HG03354 (cell line): Measurements from ENCODE around the gene NCF2.
A peak's percentile ranks its signal among the peaks of the same experiment; 100 is the strongest.
"Not testable (repeated sequence)": the region's sequence is repeated elsewhere in the genome, so short reads cannot be mapped to it uniquely, and the experiment has no call there.

Source experiments
- ATAC-seq: cut with Tn5 transposase; IDR thresholded peaks from one replicate; pipeline ENCODE4 v1.9.1; 2021; ENCODE audit warnings: mild to moderate bottlenecking; ENCODE audit not compliant: unreplicated experiment, poor library complexity, severe bottlenecking

The NCF2 gene

GRCh38 chr1:183612975-183613374 is 22.7 kb upstream of the NCF2 start:
- not testable (repeated sequence) for ATAC-seq

- no peak for ATAC-seq
Measured at GRCh38 chr1:183612407-183612806, 22.1 kb upstream of the NCF2 start.

GRCh38 chr1:183611021-183611420 is 20.8 kb upstream of the NCF2 start:
- no peak for ATAC-seq

- no peak for ATAC-seq
Measured at GRCh38 chr1:183609759-183610452, 19.6 kb upstream of the NCF2 start.

DNA sequence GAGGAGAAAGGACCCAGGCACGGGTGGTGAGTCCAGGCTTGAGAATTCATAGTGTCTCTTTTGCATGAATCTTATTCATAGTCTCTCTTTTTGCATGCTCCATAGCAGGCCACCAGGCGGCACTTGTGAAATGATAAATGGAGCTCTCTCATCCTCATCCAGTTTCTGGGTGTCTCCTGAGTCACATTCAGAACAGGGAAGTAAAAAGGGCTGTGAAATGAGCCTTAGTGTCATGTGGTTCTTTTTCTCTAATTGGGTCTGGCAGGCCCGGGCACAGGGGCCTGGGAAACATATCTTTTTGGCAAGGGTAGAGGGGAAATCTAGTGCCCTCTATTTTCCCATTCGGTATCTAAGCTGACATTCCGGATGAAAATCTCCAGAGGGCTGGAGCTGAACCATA is 19.1 kb upstream of the NCF2 start:
- ATAC-seq, result peak; percentile 49

- peak; percentile 63 for ATAC-seq
Measured at GRCh38 chr1:183607322-183607980, 17.2 kb upstream of the NCF2 start.

- no peak for ATAC-seq
Measured at GRCh38 chr1:183605904-183606303, 15.6 kb upstream of the NCF2 start.

DNA sequence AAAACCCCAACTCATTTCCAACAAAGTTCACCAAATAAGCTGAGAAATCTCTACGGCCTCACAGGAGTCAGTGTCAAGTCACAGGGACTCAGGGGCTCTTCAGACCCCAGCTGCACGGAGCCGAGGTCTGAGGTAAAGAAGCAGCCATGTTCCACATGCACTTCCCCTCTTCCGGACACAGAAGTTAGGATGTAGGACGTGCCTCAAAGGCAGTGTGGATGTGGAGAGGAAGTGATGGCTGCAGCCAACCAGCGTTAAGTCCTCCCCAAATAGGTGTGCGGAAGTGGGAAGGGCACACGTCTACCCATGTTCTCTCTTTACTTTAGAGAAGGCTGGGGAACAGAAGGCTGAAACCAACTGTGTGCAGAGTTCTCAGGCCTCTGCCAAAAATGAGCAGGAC is 14.6 kb upstream of the NCF2 start:
- no peak for ATAC-seq

DNA sequence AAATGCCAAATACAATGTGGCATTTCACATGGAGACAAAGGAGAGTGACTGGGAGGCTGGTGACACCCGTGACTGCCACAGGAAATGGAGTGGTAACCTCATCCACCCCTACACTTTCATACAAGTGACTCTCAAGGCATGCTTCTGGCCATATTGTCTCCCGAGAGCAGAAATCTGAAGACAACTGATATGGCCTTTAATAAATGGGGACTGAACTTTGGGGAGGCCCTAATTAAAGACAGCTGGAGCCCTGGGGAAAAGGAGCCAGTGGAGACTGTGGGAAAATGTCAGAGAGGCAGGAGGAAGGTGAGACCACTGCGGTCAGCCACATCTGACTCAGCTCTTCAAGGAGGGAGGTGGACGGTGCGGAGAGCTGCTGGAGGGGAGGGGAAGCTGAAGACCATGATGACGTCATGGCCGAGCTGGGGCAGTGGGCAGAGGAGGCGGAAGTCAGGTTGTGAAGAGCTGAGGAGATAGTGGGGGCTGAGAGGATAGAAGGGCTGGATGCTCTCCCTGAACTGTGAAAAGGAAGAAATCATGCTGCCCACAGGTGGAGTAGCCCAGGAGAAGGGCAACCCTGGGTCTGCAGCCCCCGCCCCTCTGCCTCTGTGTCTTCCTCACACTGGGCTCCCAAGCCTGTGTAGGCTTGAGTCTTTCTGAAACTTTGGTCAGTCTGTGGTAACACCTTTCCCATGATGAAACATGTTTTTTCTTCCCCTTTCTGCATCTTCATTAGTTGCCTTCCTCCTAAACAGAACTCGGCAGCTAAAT is 14.0 kb upstream of the NCF2 start:
- no peak for ATAC-seq

- no peak for ATAC-seq
Measured at GRCh38 chr1:183602510-183602909, 12.3 kb upstream of the NCF2 start.

- ATAC-seq, result no peak
Measured at GRCh38 chr1:183600634-183601033, 10.4 kb upstream of the NCF2 start.

GRCh38 chr1:183600136-183600535 is 9.9 kb upstream of the NCF2 start:
- ATAC-seq, result no peak

GRCh38 chr1:183598386-183598785 is 8.1 kb upstream of the NCF2 start:
- ATAC-seq, result peak; percentile 75

DNA sequence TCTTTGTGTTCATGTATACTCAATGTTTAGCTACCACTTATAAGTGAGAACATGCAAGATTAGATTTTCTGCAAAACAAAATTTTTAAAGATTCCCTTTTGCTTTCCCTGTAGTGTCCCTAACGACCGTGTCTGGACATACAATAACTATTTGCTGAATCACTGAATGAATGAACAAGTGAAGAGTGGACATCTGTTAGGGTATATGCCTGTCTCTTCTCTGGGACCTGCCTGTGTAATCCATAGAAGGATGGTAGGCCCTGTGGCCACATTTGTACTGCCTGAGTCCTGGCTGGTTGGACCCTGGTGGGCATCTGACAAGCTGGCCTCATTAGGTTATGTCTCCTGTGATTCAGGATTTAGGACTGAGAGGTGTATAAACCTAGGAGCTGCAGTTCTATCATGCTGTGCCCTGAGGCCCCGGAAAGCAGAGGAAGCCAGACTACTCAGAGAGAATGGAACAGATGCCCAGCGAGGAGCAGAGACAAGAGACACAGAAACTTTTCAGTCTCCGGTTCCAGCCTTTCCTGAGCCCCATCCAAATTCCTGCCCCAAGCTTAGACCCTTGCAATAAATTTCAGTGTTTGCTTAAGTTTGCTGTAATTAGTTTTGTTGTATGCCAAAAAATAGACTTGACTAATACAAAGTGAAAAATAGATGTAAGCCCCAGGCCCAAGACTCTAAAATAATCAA is 7.5 kb upstream of the NCF2 start:
- no peak for ATAC-seq

GRCh38 chr1:183596500-183596899 is 6.2 kb upstream of the NCF2 start:
- ATAC-seq, result no peak

DNA sequence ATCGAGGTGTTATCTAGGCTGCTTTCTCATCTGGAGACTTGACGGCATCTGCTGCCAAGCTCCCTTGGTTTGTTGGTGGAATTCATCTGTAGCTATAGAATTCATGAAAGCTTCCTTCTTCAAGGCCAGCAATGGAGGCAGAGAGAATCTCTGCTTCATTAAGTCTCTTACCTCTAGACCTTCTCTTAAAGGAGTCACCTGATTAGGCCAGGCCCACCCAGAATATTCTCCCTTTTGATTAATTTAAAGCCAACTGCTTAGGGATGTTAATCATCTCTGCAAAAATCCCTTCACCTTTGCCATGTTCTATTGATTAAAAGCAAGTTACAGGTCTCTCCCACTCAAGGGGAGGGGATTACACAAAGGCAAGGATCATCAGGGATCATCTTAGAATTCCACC is 5.3 kb upstream of the NCF2 start:
- ATAC-seq, result no peak

- peak; percentile 60 for ATAC-seq
Measured at GRCh38 chr1:183593356-183593755, 3.1 kb upstream of the NCF2 start.

GRCh38 chr1:183592733-183593132 is 2.5 kb upstream of the NCF2 start:
- ATAC-seq, result no peak

- ATAC-seq, result no peak
Measured at GRCh38 chr1:183589874-183590243, 400 bp downstream of the NCF2 start.

DNA sequence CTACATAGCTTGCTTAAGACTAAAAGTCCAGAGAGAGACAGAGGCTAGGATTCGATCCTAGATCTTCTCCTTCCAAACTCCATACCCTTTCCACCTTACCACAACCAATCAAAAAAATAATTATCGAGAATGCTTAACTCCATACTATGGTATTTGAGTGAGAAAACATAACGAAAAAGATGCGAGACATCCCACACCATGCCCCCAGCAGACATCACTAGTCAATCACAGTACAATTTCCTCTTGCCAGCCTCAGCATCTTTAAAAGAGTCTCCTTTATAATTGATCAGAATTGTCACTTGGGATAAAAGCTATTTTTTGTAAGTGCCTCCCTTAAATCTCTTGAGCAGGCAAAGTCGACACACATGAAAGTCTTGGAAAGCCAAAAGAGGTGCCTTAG is 875 bp downstream of the NCF2 start:
- no peak for ATAC-seq
